A673 (cell line): Measurements from ENCODE around the gene ROBO2. TPM values are rescaled to one million over a fixed set of nuclear protein-coding genes. Genes with fewer than 3 reads are reported as not detected.

Source experiments
- BruUV-seq: library from RNA; stranded (reverse); fragments of 400-500 nt; replicated peaks from 2 replicates; lab custom pipeline; 2021; lab: Mats Ljungman, UMichigan
- CTCF ChIA-PET: fragments of 300-600 bp; sonication (Branson Sonifier 250); formaldehyde crosslinking; loops from one replicate; lab custom pipeline; 2022; ENCODE audit warnings: antibody characterized with exemption; lab: Charles Lee
- POLR2A ChIA-PET: fragments of 300-600 bp; sonication (Branson Sonifier 250); formaldehyde crosslinking; loops from one replicate; lab custom pipeline; 2022; ENCODE audit warnings: antibody characterized with exemption; ENCODE audit not compliant: low non-redundant PET; lab: Charles Lee
- DNase-seq: peaks from one replicate; pipeline ENCODE4 v3.0.0-alpha.2; 2015; ENCODE audit warnings: low spot score
- H3K27ac ChIP-seq: fragments of 200-600 bp; sonication (generic); 2 replicates; pipeline ENCODE4 v1.5.1; 2016; ENCODE audit warnings: mixed run types, low read depth, mild to moderate bottlenecking, mixed read lengths, antibody characterized with exemption, low read length; ENCODE audit not compliant: poor library complexity, severe bottlenecking
- H3K27me3 ChIP-seq: fragments of 200-600 bp; sonication (generic); replicated peaks from 2 replicates; pipeline ENCODE4 v1.6.1; 2017; ENCODE audit warnings: mixed run types, low read depth, mild to moderate bottlenecking, mixed read lengths, antibody characterized with exemption, low read length; ENCODE audit not compliant: insufficient read depth, poor library complexity
- H3K36me3 ChIP-seq: fragments of 200-600 bp; sonication (generic); 2 replicates; pipeline ENCODE4 v1.6.1; 2016; ENCODE audit warnings: mixed run types, mild to moderate bottlenecking, mixed read lengths, antibody characterized with exemption, low read length; ENCODE audit not compliant: insufficient read depth, poor library complexity, severe bottlenecking
- H3K4me1 ChIP-seq: fragments of 200-600 bp; sonication (generic); 2 replicates; pipeline ENCODE4 v1.6.1; 2017; ENCODE audit warnings: mixed run types, mild to moderate bottlenecking, mixed read lengths, antibody characterized with exemption, low read length; ENCODE audit not compliant: insufficient read depth, poor library complexity, severe bottlenecking
- H3K4me3 ChIP-seq: fragments of 200-600 bp; sonication (generic); 2 replicates; pipeline ENCODE4 v1.5.1; 2016; ENCODE audit warnings: low read depth, mixed run types, mild to moderate bottlenecking, mixed read lengths, low read length; ENCODE audit not compliant: poor library complexity, severe bottlenecking
- H3K9me3 ChIP-seq: fragments of 200-600 bp; sonication (generic); 2 replicates; pipeline ENCODE4 v1.6.1; 2016; ENCODE audit warnings: mixed run types, low read depth, mild to moderate bottlenecking, mixed read lengths, antibody characterized with exemption, low read length; ENCODE audit not compliant: poor library complexity, severe bottlenecking
- EZH2 ChIP-seq: fragments of 200-600 bp; sonication (generic); IDR thresholded peaks from 2 replicates; pipeline ENCODE4 v1.6.1; 2017; ENCODE audit warnings: borderline replicate concordance, low read depth, mild to moderate bottlenecking, mixed read lengths, antibody characterized with exemption, low read length; ENCODE audit not compliant: poor library complexity, severe bottlenecking
- intact Hi-C: fragments of 100-400 bp; cut with micrococcal nuclease; formaldehyde crosslinking; loops from one replicate; pipeline ENCODE4 v1.10.0; 2022; ENCODE audit not compliant: unreplicated experiment
- total RNA-seq: library from RNA; stranded (reverse); gene quantifications from 2 replicates; pipeline ENCODE4 v1.2.3, GENCODE V29; 2021
- TF ChIP-seq, protein P1 (sequence below): fragments of 300-800, 200-600 bp; sonication (generic); conservative IDR thresholded peaks from 2 replicates; pipeline ENCODE4 v1.5.1; 2017; ENCODE audit warnings: low read depth, mild to moderate bottlenecking, antibody characterized with exemption, low read length, moderate library complexity, mixed read lengths

ROBO2 gene
- total RNA-seq, 1 experiment from 2014 or later = 17.5 TPM

DNA sequence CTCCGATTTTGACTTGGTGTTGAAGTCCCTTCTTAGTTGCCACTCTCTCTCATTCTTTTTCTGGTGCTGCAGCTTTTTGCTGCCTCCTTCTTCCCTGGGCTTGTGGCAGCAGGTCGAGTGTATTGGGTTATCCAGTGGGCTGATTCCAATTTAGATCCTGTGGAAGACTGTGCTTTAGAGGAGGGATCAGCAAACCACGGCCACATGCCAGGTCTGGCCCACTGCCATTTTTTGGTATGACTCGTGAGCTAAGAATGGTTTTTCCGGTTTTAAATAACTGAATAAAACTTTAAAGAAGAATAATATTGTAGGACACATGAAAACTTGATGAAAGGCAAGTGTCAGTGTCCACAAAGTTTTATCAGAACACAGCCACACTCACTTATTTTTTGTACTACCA lies 330.5 kb downstream of the ROBO2 start:
- POLR2A ChIA-PET = no interaction called here
- no peak for TF ChIP-seq EZH2
- TF ChIP-seq, protein P1, sequence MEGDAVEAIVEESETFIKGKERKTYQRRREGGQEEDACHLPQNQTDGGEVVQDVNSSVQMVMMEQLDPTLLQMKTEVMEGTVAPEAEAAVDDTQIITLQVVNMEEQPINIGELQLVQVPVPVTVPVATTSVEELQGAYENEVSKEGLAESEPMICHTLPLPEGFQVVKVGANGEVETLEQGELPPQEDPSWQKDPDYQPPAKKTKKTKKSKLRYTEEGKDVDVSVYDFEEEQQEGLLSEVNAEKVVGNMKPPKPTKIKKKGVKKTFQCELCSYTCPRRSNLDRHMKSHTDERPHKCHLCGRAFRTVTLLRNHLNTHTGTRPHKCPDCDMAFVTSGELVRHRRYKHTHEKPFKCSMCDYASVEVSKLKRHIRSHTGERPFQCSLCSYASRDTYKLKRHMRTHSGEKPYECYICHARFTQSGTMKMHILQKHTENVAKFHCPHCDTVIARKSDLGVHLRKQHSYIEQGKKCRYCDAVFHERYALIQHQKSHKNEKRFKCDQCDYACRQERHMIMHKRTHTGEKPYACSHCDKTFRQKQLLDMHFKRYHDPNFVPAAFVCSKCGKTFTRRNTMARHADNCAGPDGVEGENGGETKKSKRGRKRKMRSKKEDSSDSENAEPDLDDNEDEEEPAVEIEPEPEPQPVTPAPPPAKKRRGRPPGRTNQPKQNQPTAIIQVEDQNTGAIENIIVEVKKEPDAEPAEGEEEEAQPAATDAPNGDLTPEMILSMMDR = no peak
- DNase-seq = peak; percentile 68
- CTCF ChIA-PET = no interaction called here
- Histone ChIP-seq H3K27ac (peak overlapping the region; percentile 51), H3K27me3 (no peaks in the 10 kb centered on the region), H3K4me3 (no peak overlapping the region), H3K4me1 (peaks cover 43% of the 10 kb centered on the region), H3K9me3 (no peaks in the 10 kb centered on the region), H3K36me3 (no peaks in the 10 kb centered on the region)
- BruUV-seq = no TSS peak
- intact Hi-C loops = no loop called here

DNA sequence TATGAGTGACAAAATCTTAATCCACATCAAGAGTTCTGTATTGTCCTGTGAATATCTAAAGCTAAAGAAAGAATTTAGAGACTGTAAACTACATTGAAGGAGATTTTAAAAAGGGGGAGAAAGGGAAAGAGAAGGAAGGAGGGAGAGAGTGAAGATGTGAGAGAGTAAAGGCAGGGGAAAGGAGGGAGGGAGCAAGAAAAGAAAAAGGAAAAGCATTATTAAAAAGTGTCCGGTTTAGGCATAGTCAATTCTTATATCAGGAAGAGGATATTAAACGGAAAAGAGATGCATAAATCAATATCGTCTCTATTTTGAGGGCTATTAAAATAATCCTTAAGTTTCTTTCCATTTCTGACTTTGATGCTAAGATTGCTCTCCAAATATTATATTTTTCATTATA lies 332.1 kb downstream of the ROBO2 start:
- no peak for TF ChIP-seq EZH2
- TF ChIP-seq, protein P1 = no peak
- BruUV-seq = no TSS peak
- Histone ChIP-seq H3K27ac (peak overlapping the region; percentile 22), H3K27me3 (no peaks in the 10 kb centered on the region), H3K36me3 (no peaks in the 10 kb centered on the region), H3K9me3 (no peaks in the 10 kb centered on the region), H3K4me3 (no peak overlapping the region), H3K4me1 (peaks cover 36% of the 10 kb centered on the region)
- no peak for DNase-seq
- CTCF ChIA-PET = no interaction called here
- POLR2A ChIA-PET = no interaction called here
- intact Hi-C loops = no loop called here

DNA sequence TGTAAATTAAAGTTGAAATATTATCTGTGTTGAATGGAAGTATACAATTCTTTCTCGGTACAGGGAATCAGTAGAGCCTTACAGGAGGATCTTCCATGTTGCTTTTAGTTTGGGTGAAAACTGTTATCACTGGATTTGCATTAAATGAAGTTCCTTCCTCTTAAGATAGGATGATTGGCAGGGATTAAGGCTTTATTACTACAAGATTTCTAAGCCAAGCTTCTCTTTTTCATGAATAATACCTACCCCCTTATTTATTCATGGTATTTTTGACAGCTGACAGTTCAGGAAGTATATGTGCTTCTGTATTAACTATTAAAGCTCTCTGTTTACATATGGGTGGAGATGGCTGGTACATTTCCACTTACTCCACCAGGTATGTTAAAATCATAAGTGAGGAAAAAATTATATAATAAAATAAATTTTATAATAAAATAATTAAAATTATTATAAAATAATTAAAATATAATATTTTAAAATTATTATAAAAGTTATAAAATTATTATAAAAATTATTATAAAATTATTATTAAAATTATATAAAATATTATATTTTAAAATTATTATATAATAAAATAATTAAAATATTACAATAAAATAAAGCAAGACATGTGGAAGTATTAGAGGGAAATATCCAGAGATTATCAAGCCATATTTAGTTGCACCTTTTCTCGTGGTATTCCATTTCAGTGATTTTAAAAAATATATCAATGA lies 332.9 kb downstream of the ROBO2 start:
- intact Hi-C loops = no loop called here
- no TSS peak for BruUV-seq
- DNase-seq = peak; percentile 80
- no peaks in the 10 kb centered on the region for H3K36me3 ChIP-seq
- no peaks in the 10 kb centered on the region for H3K27me3 ChIP-seq
- no peak overlapping the region for H3K4me3 ChIP-seq
- ChIA-PET POLR2A (no interaction called here), CTCF (no interaction called here)
- TF ChIP-seq, protein P1 = no peak
- no peak for TF ChIP-seq EZH2
- peaks cover 32% of the 10 kb centered on the region for H3K4me1 ChIP-seq
- no peaks in the 10 kb centered on the region for H3K9me3 ChIP-seq
- no peak overlapping the region for H3K27ac ChIP-seq
